ENCODE measurements around the gene EIF2B2.
A peak's percentile ranks its signal among the peaks of the same experiment; 100 is the strongest.
"Not testable (repeated sequence)": the region's sequence is repeated elsewhere in the genome, so short reads cannot be mapped to it uniquely, and the experiment has no call there.

The EIF2B2 gene

GRCh38 chr14:74995781-74996180 lies 6.9 kb upstream of the EIF2B2 start:
- DNase-seq: not testable (repeated sequence)

GRCh38 chr14:75001261-75001660 lies 1.5 kb upstream of the EIF2B2 start:
- DNase-seq: no peak

GRCh38 chr14:75001899-75002298 lies 822 bp upstream of the EIF2B2 start:
- DNase-seq: no peak

DNA sequence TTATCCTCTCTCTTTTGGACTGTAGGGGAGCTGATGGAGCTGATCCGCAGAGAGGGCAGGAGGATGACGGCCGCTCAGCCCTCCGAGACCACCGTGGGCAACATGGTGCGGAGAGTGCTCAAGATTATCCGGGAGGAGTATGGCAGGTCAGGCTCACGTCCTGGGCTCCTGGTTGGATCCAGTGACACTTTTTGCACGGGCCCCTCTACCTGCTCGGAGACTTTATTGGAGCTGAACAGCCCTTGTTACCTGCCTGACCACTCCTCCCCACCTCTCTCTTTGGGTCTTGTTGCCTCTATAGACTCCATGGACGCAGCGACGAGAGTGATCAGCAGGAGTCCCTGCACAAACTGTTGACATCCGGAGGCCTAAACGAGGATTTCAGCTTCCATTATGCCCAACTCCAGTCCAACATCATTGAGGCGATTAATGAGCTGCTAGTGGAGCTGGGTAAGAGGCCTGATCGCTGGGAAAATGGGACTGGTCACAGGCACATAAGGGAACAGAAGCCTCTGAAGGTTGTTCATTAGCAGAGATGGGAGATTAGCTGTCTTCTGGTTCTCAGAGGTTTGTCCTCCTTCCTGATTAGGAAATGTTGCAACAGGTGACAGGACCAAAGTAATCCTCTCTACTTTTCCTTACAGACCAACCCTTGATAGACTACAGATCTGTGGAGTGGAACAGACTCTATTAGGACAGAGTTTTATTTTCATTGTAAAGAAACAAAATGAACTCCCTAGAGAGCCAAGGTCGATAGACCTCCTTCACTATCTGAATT lies 718 bp downstream of the EIF2B2 start:
- DNase-seq: no peak

- no peak for DNase-seq
Measured at GRCh38 chr14:75005357-75005756, 2.6 kb downstream of the EIF2B2 start.

GRCh38 chr14:75009176-75009575 lies 6.5 kb downstream of the EIF2B2 start:
- DNase-seq: no peak

GRCh38 chr14:75010472-75011093 lies 7.9 kb downstream of the EIF2B2 start:
- peak in 1 of 2 experiments; percentile 9 for DNase-seq

- no peak for DNase-seq
Measured at GRCh38 chr14:75011356-75011994, 8.8 kb downstream of the EIF2B2 start.

GRCh38 chr14:75013290-75013689 lies 10.6 kb downstream of the EIF2B2 start:
- no peak for DNase-seq

DNA sequence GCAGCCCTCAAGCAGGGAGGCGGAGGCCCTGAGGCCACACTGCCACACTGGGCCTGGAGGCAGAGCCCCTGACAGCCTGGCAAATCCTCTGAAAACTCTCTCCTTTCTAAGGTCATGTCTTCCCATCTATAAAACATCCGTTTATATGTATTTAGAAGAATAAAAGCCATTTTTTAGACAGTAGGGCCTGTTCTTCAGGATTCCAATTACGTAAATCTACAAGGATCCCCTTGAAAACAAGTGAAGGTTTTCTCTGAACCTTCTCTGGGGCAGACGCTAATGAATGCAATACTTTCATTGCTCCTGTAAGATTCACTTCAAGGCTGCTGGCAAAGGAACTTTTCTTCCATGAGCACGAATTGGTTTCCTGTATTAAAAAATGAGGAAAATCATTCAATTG lies 12.8 kb downstream of the EIF2B2 start:
- DNase-seq: no peak

- DNase-seq: no peak
Measured at GRCh38 chr14:75016815-75017214, 14.1 kb downstream of the EIF2B2 start.

- no peak for DNase-seq
Measured at GRCh38 chr14:75018694-75019093, 16.0 kb downstream of the EIF2B2 start.

DNA sequence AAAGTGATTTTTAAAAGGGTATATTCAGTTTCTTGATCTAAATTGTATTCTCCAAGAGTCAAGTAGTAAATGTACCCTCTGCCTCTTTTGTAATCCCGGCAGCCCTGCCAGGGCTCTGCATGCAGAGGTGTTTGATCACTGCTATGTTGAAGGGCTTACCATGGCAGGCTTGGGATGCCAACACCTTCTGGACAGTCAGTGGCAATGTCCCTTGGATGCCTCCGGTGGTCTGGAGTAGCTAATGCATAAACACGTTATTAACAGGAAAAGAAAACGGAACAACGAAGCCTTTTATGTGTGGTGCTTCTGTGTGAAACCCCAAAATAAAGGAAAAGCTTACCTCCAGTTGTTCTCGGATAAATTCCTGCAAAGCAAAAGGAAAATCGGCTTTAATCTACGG lies 19.9 kb downstream of the EIF2B2 start:
- DNase-seq: peak in 1 of 2 experiments; percentile 9

- DNase-seq: no peak
Measured at GRCh38 chr14:75023108-75023507, 20.4 kb downstream of the EIF2B2 start.

GRCh38 chr14:75025082-75025481 lies 22.4 kb downstream of the EIF2B2 start:
- no peak for DNase-seq

GRCh38 chr14:75025876-75026275 lies 23.2 kb downstream of the EIF2B2 start:
- DNase-seq: no peak

- DNase-seq: no peak
Measured at GRCh38 chr14:75030147-75030546, 27.4 kb downstream of the EIF2B2 start.

DNA sequence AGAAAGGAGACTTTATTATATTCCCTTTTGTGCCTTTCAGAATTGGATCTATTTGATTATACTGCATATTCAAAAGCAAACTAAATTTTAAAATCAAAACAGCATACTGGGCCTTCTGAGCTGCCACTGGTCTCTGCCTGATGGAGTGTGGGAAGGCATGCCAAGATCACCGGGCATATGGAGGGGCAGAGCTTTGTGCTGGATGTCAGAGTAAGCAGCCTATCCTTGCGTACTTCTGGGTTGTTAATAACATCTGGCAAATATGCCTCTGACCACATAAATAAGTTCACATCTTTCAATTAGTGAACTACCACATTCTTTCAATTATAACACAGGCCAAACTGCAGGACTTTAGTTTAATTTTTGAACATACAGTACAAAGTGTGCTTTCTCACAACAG lies 30.2 kb downstream of the EIF2B2 start:
- DNase-seq: no peak

GRCh38 chr14:75040507-75040906 lies 37.8 kb downstream of the EIF2B2 start:
- DNase-seq: no peak

DNA sequence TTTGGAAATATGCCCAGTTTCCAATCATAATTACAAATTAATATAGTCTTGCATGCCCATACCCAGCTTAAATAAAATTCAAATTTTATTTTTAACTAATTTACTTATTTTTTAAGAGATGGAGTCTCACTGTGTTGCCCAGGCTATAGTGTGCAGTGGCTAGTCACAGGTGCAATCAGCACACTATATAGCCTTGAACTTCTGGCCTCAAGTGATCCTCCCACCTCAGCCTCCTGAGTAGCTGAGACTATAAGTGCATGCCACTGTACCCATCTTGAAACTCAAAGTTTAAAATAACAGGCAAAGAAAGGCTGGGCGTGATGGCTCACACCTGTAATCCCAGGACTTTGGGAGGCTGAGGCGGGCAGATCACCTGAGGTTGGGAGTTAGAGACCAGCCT lies 38.2 kb downstream of the EIF2B2 start:
- DNase-seq: no peak

DNA sequence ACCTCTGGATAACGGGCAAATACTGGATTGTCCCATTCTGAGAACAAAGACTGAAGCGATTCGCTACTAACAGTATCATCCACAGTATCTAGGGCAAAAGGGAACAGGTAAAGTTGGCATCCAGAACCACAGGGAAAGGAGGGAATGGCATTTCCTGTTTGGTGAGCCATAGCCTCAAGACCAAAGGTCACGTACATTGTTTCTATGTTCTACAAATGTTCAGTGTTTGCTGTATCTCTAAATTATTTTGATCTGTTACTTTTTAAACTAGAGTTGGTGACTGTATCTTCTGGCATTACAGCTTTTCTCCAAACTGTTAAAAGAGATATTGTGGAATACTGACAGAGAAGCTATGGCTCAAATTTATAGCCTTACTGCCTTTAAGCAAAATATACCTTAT lies 38.9 kb downstream of the EIF2B2 start:
- DNase-seq: no peak

DNA sequence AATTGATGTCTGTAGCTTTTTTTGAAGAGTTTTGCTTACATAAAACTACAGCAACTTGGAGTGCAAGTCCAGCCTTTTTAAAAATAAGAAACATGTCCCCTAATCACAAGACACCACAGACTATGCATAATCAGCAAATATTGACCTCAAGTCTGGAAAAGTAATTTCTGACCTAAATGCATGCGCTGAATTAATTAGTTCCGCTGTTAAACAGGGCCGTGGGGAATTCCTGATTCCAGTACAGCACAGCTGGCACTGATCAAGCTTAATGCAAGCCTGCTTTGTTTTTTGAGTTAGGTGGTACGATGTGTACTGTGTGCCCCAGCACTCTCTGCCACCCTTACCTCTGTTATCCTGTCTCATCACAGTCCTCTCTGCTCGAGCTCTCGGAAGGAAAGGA lies 39.3 kb downstream of the EIF2B2 start:
- DNase-seq: peak in 1 of 2 experiments; percentile 23

DNA sequence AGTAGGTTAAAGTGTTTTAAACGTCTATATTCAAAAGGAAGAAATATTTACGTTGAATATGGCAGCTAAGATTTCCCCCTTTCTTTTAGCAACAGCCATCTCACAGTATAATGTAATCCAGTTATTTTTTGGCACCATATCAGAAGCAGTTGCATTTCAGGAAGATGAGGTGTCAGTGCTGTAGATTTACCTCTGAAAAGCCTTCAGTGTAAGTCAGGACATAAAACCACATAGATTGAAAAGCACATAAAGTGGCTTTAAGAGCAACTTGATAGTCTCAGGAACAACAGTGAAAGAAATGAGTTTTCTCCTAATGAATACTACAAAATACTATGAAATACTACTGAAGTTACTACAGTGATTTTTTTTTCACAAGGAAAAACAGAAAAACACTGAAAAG lies 41.6 kb downstream of the EIF2B2 start:
- DNase-seq: no peak

DNA sequence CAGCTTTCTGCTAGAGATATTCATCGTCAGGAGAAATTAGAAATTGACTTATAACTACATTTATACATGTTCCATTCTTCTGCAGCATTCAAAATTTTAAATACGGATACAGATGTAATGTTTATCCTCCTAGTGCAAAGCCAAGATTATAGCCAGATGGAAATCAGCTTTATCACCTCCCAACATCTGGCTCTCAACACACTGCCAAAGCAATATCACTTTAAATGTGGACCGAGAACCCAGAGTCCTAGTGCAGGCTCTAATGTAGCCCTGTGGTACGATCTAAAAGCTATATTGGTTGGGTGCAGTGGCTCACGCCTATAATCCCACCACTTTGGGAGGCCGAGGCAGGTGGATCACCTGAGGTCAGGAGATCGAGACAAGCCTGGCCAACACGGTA lies 42.0 kb downstream of the EIF2B2 start:
- no peak for DNase-seq

Measured in NCI-H526 (cell line).